ENCODE measurements around the gene TPK1. TPM values are rescaled to one million over a fixed set of nuclear protein-coding genes. Genes with fewer than 3 reads are reported as not detected.

Gene TPK1
- total and polyA plus RNA-seq, 8 donors = 1.4 to 3.6 (median 2.2) TPM

DNA sequence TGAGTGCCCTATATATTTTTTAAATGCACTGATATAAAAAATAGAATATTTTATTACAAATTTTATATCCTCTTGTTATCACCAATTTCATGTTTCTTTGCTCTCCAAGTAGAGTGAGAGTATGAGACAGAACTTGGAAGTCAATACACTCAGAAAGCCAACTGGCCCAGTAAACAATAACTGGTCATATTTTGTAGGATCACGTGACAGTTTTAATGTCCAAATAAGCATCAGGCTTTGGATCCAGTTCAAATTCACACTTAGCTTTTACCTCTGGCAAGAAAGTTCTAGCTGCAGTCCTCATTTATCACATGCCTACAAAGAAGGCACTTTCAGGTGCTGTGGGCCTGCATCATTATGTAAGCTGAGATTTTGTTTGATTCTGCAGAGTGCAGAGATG is 21.6 kb upstream of the TPK1 start:
- Histone ChIP-seq H3K9me3 (no peaks in the 10 kb centered on the region), H3K27me3 (no peaks in the 10 kb centered on the region), H3K4me3 (no peak overlapping the region), H3K27ac (no peak overlapping the region), H3K36me3 (no peaks in the 10 kb centered on the region), H3K4me1 (peaks cover 0 to 5% (median 0%) of the 10 kb centered on the region in 3 donors)
- TF ChIP-seq, protein P1, sequence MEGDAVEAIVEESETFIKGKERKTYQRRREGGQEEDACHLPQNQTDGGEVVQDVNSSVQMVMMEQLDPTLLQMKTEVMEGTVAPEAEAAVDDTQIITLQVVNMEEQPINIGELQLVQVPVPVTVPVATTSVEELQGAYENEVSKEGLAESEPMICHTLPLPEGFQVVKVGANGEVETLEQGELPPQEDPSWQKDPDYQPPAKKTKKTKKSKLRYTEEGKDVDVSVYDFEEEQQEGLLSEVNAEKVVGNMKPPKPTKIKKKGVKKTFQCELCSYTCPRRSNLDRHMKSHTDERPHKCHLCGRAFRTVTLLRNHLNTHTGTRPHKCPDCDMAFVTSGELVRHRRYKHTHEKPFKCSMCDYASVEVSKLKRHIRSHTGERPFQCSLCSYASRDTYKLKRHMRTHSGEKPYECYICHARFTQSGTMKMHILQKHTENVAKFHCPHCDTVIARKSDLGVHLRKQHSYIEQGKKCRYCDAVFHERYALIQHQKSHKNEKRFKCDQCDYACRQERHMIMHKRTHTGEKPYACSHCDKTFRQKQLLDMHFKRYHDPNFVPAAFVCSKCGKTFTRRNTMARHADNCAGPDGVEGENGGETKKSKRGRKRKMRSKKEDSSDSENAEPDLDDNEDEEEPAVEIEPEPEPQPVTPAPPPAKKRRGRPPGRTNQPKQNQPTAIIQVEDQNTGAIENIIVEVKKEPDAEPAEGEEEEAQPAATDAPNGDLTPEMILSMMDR (IDR thresholded peaks at IDR 0.05) = no peak
- intact Hi-C loops (cut with DNase I) = no loop called here
- ATAC-seq (no peak), FAIRE-seq (no peak), DNase-seq (no peak)
- WGBS, 2 donors = 40 to 49% methylated on average over 1 of the region's 1 CpG

DNA sequence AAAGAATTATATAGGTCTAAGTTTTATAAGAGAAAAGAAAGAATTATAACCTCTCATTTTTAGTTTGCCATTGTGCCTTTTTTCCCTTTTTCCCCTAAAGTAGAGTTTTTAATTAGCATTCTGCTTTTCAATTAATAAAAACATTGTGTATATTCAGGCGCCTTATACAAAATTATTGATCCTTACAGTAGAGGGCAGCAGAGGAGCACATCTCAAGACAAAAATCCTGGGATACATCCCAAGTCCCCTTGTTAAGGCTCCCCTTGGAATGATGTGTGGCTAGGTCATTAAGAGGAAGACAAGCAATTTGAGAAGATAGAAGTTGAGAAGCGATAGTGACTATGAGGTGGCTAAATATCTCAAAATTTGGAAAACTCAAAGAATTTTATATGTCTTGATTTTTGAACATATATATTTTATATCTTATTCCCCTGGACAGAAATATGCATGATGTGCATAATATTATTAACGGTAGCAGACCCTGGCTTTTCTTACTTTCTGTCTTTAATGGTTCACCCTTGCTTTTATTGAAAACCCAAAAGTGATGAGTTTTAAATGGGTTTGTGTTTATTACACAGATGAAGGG is 19.1 kb upstream of the TPK1 start:
- Histone ChIP-seq H3K4me1 (peaks cover 0 to 5% (median 0%) of the 10 kb centered on the region in 3 donors), H3K9me3 (no peaks in the 10 kb centered on the region), H3K36me3 (no peaks in the 10 kb centered on the region), H3K27me3 (no peaks in the 10 kb centered on the region), H3K4me3 (no peak overlapping the region), H3K27ac (no peak overlapping the region)
- FAIRE-seq (peak; percentile 26), DNase-seq (no peak), ATAC-seq (peak in 1 of 4 donors; percentile 47)
- intact Hi-C loops (cut with DNase I) = no loop called here
- TF ChIP-seq, protein P1 (IDR thresholded peaks at IDR 0.05) = peak in 1 of 4 donors; percentile 16
- 31 to 45% methylated on average over 3 of the region's 3 CpGs for WGBS, 2 donors

DNA sequence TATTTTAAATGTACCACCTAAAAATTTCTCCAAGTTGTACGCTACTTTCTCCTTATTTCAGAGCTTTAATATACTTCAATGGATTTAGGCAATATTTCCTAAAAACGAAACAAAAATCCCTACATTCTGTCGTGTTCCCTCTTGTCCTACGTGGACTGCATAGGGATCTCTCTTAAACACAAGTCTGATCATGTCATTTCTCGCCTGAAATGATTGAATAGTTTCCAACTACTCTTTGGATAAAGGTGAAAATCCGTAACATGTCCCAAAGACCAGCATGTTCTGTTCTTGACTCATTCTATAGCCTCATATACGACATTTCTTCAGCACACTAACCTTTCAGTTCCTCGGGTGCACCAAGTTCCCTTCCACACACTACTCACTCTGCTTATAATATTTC is 17.7 kb upstream of the TPK1 start:
- TF ChIP-seq, protein P1 (IDR thresholded peaks at IDR 0.05) = no peak
- Histone ChIP-seq H3K27ac (no peak overlapping the region), H3K4me1 (peaks cover 0 to 5% (median 0%) of the 10 kb centered on the region in 3 donors), H3K27me3 (no peaks in the 10 kb centered on the region), H3K36me3 (no peaks in the 10 kb centered on the region), H3K4me3 (no peak overlapping the region), H3K9me3 (no peaks in the 10 kb centered on the region)
- 67 to 79% methylated on average over 8 of the region's 8 CpGs for WGBS, 2 donors
- FAIRE-seq (no peak), DNase-seq (no peak), ATAC-seq (no peak)
- intact Hi-C loops (cut with DNase I) = no loop called here

DNA sequence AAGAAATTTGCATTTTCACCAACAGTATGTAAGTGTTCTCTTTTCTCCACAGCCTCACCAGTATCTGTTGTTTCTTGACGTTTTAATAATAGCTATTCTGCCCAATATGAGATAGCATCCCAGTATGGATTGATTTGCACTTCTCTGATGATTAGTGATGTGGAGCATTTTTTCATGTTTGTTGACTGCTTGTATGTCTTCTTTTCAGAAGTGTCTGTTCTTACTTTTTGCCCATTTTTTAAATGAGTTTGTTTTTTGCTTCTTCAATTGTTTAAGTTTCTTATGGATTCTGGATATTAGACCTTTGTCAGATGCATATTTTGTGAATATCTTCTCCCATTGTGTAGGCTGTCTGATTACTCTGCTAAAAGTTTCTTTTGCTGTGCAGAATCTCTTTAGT is 12.2 kb upstream of the TPK1 start:
- DNase-seq (no peak), ATAC-seq (no peak), FAIRE-seq (no peak)
- WGBS, 2 donors = 34 to 55% methylated on average over 1 of the region's 1 CpG
- Histone ChIP-seq H3K4me1 (no peaks in the 10 kb centered on the region), H3K36me3 (no peaks in the 10 kb centered on the region), H3K27me3 (peaks cover 0 to 6% (median 0%) of the 10 kb centered on the region in 4 donors), H3K4me3 (no peak overlapping the region), H3K9me3 (no peaks in the 10 kb centered on the region), H3K27ac (no peak overlapping the region)
- TF ChIP-seq, protein P1 (IDR thresholded peaks at IDR 0.05) = no peak
- intact Hi-C loops (cut with DNase I) = no loop called here

DNA sequence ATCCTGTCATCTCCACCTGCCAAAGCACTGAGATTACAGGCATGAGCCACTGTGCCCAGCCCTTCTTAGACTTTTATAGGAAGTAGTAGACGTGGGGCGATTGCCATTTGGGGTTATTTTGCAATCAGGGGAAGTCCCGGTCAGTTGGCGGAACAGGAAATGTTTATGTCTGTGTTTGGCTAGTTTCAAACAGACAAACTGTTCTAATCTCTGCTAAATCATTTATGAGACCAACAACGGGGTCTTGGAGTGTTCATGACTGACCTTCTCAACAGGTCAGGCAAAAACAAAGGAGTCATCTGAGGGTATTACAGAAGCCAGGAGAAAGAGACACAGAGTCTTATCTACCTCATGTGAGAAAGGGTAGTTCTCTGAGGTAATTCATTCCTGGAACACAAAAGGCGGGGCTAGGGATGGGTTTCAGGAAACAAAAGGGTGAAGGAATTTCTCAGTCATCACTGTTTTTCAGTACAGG is 6.6 kb upstream of the TPK1 start:
- Histone ChIP-seq H3K27ac (peak overlapping the region in 2 of 4 donors; percentile 57 to 76), H3K4me3 (no peak overlapping the region), H3K4me1 (no peaks in the 10 kb centered on the region), H3K36me3 (no peaks in the 10 kb centered on the region), H3K27me3 (peaks cover 0 to 6% (median 0%) of the 10 kb centered on the region in 4 donors), H3K9me3 (no peaks in the 10 kb centered on the region)
- DNase-seq = peak in 3 of 6 donors; percentile 6 to 72 (median 39)
- intact Hi-C loops (cut with DNase I) = no loop called here
- WGBS, 2 donors = 23 to 33% methylated on average over 6 of the region's 6 CpGs
- TF ChIP-seq, protein P1 (IDR thresholded peaks at IDR 0.05) = no peak
- FAIRE-seq = no peak
- peak; percentile 46 to 95 (median 87) for ATAC-seq
